Measurements from ENCODE around the gene PRAC2. TPM values are rescaled to one million over a fixed set of nuclear protein-coding genes. Genes with fewer than 3 reads are reported as not detected.

The PRAC2 gene
- total RNA-seq, 4 donors from 2014 or later: not detected

DNA sequence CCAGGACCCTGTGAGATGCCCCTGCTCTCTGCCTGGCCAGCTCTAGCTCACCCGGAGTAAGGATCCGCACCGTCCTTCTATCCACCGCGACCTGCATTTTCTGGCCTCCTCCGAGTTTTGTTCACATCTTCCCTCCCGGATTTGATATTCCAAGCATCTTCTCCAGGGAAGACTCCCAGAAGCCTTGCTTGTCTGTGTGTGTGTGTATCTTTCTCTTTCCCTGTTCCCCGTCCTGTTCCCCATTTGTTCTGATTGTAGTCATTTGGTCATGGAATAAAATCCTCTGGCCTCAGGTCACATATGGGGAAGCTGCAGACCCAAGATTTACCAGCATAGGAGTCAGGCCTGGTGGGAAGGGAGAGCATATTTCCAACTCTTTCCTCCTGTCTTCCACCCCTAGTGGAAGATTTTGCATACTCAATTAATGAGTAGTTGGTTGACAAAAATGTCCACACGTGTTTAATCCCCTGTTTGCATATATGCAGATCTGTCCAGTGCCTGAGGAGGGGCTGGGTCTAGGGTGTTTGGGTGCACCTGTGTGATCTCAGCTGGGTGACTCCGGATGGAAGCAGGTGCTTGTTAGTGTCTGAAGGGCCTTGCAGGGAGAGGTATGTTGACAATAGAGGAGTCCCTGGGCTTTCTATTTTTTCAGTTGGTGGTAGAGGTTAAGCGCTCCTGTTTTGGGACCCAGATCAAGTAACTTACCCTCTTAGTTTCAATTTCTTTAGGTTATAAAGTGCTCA, 2.5 kb upstream of the PRAC2 start:
- ATAC-seq (no peak), DNase-seq (no peak)
- Histone ChIP-seq H3K9me3 (no peaks in the 10 kb centered on the region), H3K4me1 (peaks cover 0 to 24% of the 10 kb centered on the region in 2 donors), H3K27me3 (peaks cover 96 to 100% (median 99%) of the 10 kb centered on the region in 3 donors), H3K27ac (no peak overlapping the region), H3K4me3 (no peak overlapping the region), H3K36me3 (no peaks in the 10 kb centered on the region)
- intact Hi-C loops (cut with DNase I; ENCODE audit: low total_unique reads): no loop called here
- TF ChIP-seq CTCF (IDR thresholded peaks at IDR 0.05 in 4 of 5, conservative IDR thresholded peaks at IDR 0.05 in 1 of 5) (no peak), POLR2A (IDR thresholded peaks at IDR 0.05) (no peak)
- in situ Hi-C loops (cut with MboI; ENCODE audit: low sequenced_read_pairs in 4 of 4): loop anchor here in 2 of 4 donors (10.0 to 25.0 kb wide), 2 partner anchors 164 to 317 kb away; no protein-coding TSS in a partner anchor

DNA sequence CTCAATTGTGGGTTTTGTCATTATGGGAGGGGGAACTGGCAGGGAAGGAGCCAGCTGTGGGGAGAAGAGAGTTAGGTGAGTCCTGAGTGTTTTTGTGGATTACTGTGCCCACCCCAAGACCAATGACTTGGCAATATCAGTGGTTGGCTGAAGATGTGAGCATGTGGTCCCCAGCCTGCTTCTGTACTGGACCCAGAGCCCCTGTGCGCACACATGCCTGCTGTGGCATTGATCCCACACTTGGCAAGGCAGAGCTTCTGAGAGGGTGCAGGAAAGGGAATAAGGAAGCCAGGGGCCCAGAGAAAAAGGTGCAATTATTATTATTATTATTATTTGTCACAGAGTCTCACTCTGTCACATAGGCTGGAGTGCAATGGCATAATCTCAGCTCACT, 2.0 kb upstream of the PRAC2 start:
- in situ Hi-C loops (cut with MboI; ENCODE audit: low sequenced_read_pairs in 4 of 4) (loop anchor here in 2 of 4 donors (10.0 to 25.0 kb wide), 2 partner anchors 164 to 316 kb away; no protein-coding TSS in a partner anchor), intact Hi-C loops (cut with DNase I; ENCODE audit: low total_unique reads) (no loop called here)
- ATAC-seq (no peak), DNase-seq (no peak)
- Histone ChIP-seq H3K4me3 (no peak overlapping the region), H3K36me3 (no peaks in the 10 kb centered on the region), H3K9me3 (no peaks in the 10 kb centered on the region), H3K27me3 (peaks cover 98 to 100% (median 99%) of the 10 kb centered on the region in 3 donors), H3K27ac (no peak overlapping the region), H3K4me1 (peaks cover 0 to 24% of the 10 kb centered on the region in 2 donors)
- TF ChIP-seq POLR2A (IDR thresholded peaks at IDR 0.05) (no peak), CTCF (IDR thresholded peaks at IDR 0.05 in 4 of 5, conservative IDR thresholded peaks at IDR 0.05 in 1 of 5) (no peak)

- TF ChIP-seq POLR2A (IDR thresholded peaks at IDR 0.05) (no peak), CTCF (IDR thresholded peaks at IDR 0.05 in 4 of 5, conservative IDR thresholded peaks at IDR 0.05 in 1 of 5) (no peak)
- H3K4me1 ChIP-seq: peaks cover 0 to 24% of the 10 kb centered on the region in 2 donors
- intact Hi-C loops (cut with DNase I; ENCODE audit: low total_unique reads) (no loop called here), in situ Hi-C loops (cut with MboI; ENCODE audit: low sequenced_read_pairs in 4 of 4) (loop anchor here in 2 of 4 donors (10.0 to 25.0 kb wide), 2 partner anchors 162 to 315 kb away; no protein-coding TSS in a partner anchor)
- DNase-seq: no peak
- no peaks in the 10 kb centered on the region for H3K36me3 ChIP-seq
- ATAC-seq: no peak
- no peak within 1 kb of the TSS for H3K4me3 ChIP-seq
- H3K27me3 ChIP-seq: peaks cover 99 to 100% (median 100%) of the 10 kb centered on the region in 3 donors
- no peaks in the 10 kb centered on the region for H3K9me3 ChIP-seq
- H3K27ac ChIP-seq: no peak within 1 kb of the TSS
Observed at GRCh38 chr17:48722201-48722907, 631 bp upstream of the PRAC2 start, which contains the start of gene PRAC1. PRAC1 (minus strand) TSS chr17:48722518; CDS start chr17:48722392, 126 bp downstream.

DNA sequence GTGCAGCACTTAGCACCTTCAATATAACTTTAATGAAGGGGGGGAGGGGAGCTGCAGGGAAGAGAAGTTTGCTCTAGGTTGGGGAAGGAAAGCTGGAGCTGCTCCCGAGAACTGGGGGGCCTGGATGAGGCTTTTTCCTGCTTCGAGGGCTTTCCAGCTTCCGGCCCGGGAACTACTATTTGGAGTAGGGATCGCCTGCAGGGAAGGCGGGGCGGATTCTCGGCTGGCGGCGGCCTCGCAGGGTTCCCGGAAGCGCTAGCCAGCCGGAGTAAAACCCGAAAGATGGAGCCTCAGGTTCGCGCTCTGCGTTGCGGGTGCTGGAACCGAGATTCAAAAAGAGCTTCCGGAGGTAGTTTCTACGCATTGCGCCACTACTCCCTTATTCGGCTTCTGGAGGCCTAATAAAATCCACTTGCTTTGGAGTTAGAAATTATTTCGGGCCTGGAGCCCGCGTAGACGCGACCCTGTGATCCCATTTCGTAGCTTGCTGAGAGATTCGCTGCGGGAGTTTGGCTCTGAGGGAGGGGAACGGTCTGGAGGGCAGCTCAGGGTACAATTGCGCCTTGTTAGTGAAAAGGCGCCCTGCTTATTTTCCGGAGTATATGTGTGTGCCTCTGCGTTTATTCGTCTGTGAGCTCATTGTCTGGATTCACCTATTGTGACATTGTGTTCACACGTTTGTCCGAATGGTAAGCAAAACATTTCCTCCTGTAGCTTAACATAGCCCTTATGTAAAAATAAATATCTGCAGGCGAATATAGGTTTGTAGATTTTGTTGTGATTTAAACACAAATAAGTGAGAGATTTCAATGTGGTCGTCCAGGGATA, 652 bp downstream of the PRAC2 start:
- Histone ChIP-seq H3K27ac (no peak overlapping the region), H3K9me3 (no peaks in the 10 kb centered on the region), H3K36me3 (no peaks in the 10 kb centered on the region), H3K4me1 (peaks cover 4 to 24% of the 10 kb centered on the region in 2 donors), H3K27me3 (peaks cover 99 to 100% (median 100%) of the 10 kb centered on the region in 3 donors), H3K4me3 (no peak overlapping the region)
- ATAC-seq: no peak
- in situ Hi-C loops (cut with MboI; ENCODE audit: low sequenced_read_pairs in 4 of 4) (loop anchor here in 2 of 4 donors (10.0 to 25.0 kb wide), 2 partner anchors 161 to 314 kb away; no protein-coding TSS in a partner anchor), intact Hi-C loops (cut with DNase I; ENCODE audit: low total_unique reads) (loop anchor here (2.0 kb wide), 2 partner anchors 67 to 155 kb away; no protein-coding TSS in a partner anchor)
- DNase-seq: no peak
- TF ChIP-seq POLR2A (IDR thresholded peaks at IDR 0.05): no peak
- TF ChIP-seq CTCF (IDR thresholded peaks at IDR 0.05 in 4 of 5, conservative IDR thresholded peaks at IDR 0.05 in 1 of 5): no peak
